ENCODE measurements around the gene SPOCK2. TPM values are rescaled to one million over a fixed set of nuclear protein-coding genes. Genes with fewer than 3 reads are reported as not detected.

Gene SPOCK2
- total and polyA plus RNA-seq, 7 experiments from 2014 or later = 200 to 543 (median 336) TPM

GRCh38 chr10:72015841-72016240 is 72.5 kb downstream of the SPOCK2 start:
- no peak for DNase-seq
- ATAC-seq = no peak
- Mint-ChIP-seq H3K9me3 (peaks cover 0 to 2% (median 0%) of the 10 kb centered on the region in 11 donors), H3K27me3 (peaks cover 0 to 7% (median 4%) of the 10 kb centered on the region in 5 donors), H3K36me3 (no peaks in the 10 kb centered on the region), H3K4me1 (no peaks in the 10 kb centered on the region), H3K27ac (no peak overlapping the region), H3K4me3 (no peak overlapping the region)
- Histone ChIP-seq H3K36me3 (ENCODE audit: control insufficient read depth in 2 of 3, insufficient read depth in 3 of 3, low read length in 3 of 3) (no peaks in the 10 kb centered on the region), H3K4me1 (ENCODE audit: control insufficient read depth in 2 of 2, insufficient read depth in 2 of 2, low read length in 2 of 2) (no peaks in the 10 kb centered on the region), H3K9me3 (ENCODE audit: control insufficient read depth in 2 of 3, low read length in 3 of 3) (no peaks in the 10 kb centered on the region), H3K27ac (ENCODE audit: low read depth, low read length) (no peak overlapping the region), H3K27me3 (ENCODE audit: control insufficient read depth in 2 of 2, insufficient read depth in 2 of 2, low read length in 2 of 2) (no peaks in the 10 kb centered on the region), H3K4me3 (ENCODE audit: low read length) (no peak overlapping the region)
- POLR2A ChIA-PET = no interaction called here
- CTCF ChIA-PET = no interaction called here
- intact Hi-C loops (cut with micrococcal nuclease) = no loop called here

DNA sequence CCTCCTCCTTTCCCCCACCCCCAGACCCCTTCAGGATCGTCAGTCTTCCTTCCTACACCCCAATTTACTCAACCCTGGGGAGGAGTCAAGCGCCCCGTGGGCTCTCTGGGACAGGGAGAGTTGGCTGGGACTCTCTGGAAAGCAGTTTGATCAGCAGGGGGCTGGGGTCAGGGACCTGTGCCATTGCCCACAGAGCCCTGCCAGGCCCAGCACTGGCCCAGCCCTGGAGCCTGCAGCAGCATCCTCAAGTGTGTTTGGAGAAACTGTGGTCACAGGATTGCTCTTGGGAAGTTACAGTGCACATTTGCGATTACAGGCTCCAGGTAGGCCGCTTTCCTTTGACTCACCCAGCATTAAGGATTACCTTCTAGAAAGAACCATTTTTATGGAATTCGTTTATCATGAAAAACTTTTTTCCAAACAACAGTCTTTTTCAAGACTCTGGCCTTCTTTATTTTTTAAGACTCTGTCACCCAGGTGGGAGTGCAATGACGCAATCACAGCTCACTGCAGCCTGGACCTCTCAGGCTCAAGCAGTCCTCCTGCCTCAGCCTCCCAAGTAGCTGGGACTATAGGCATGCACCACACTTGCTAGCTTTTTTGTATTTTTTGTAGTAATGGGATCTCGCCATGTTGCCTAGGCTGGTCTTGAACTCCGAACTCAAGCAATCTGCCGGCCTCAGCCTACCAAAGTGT is 73.4 kb downstream of the SPOCK2 start:
- H3K4me3 Mint-ChIP-seq = no peak overlapping the region
- H3K36me3 ChIP-seq (ENCODE audit: control insufficient read depth in 2 of 3, insufficient read depth in 3 of 3, low read length in 3 of 3) = no peaks in the 10 kb centered on the region
- DNase-seq (no peak), ATAC-seq (no peak)
- peaks cover 0 to 1% (median 0%) of the 10 kb centered on the region in 11 donors for H3K9me3 Mint-ChIP-seq
- H3K4me3 ChIP-seq (ENCODE audit: low read length) = no peak overlapping the region
- H3K27me3 ChIP-seq (ENCODE audit: control insufficient read depth in 2 of 2, insufficient read depth in 2 of 2, low read length in 2 of 2) = no peaks in the 10 kb centered on the region
- no peaks in the 10 kb centered on the region for H3K9me3 ChIP-seq (ENCODE audit: control insufficient read depth in 2 of 3, low read length in 3 of 3)
- ChIA-PET CTCF (no interaction called here), POLR2A (no interaction called here)
- H3K27me3 Mint-ChIP-seq = peaks cover 0 to 7% (median 4%) of the 10 kb centered on the region in 5 donors
- no peak overlapping the region for H3K27ac ChIP-seq (ENCODE audit: low read depth, low read length)
- H3K4me1 ChIP-seq (ENCODE audit: control insufficient read depth in 2 of 2, insufficient read depth in 2 of 2, low read length in 2 of 2) = no peaks in the 10 kb centered on the region
- H3K4me1 Mint-ChIP-seq = no peaks in the 10 kb centered on the region
- intact Hi-C loops (cut with micrococcal nuclease) = no loop called here
- H3K36me3 Mint-ChIP-seq = no peaks in the 10 kb centered on the region
- H3K27ac Mint-ChIP-seq = no peak overlapping the region

- Histone ChIP-seq H3K27ac (ENCODE audit: low read depth, low read length) (no peak overlapping the region), H3K9me3 (ENCODE audit: control insufficient read depth in 2 of 3, low read length in 3 of 3) (no peaks in the 10 kb centered on the region), H3K27me3 (ENCODE audit: control insufficient read depth in 2 of 2, insufficient read depth in 2 of 2, low read length in 2 of 2) (no peaks in the 10 kb centered on the region), H3K4me1 (ENCODE audit: control insufficient read depth in 2 of 2, insufficient read depth in 2 of 2, low read length in 2 of 2) (no peaks in the 10 kb centered on the region), H3K36me3 (ENCODE audit: control insufficient read depth in 2 of 3, insufficient read depth in 3 of 3, low read length in 3 of 3) (no peaks in the 10 kb centered on the region), H3K4me3 (ENCODE audit: low read length) (no peak overlapping the region)
- Mint-ChIP-seq H3K27ac (no peak overlapping the region), H3K36me3 (no peaks in the 10 kb centered on the region), H3K27me3 (peaks cover 0 to 7% (median 4%) of the 10 kb centered on the region in 5 donors), H3K4me3 (no peak overlapping the region), H3K9me3 (peaks cover 0 to 1% (median 0%) of the 10 kb centered on the region in 11 donors), H3K4me1 (no peaks in the 10 kb centered on the region)
- ATAC-seq (no peak), DNase-seq (no peak)
- POLR2A ChIA-PET = no interaction called here
- intact Hi-C loops (cut with micrococcal nuclease) = no loop called here
- CTCF ChIA-PET = no interaction called here
These were observed 74.2 kb downstream of the SPOCK2 start for GRCh38 chr10:72014197-72014596.

GRCh38 chr10:72013202-72013945 is 75.0 kb downstream of the SPOCK2 start:
- CTCF ChIA-PET = no interaction called here
- POLR2A ChIA-PET = no interaction called here

GRCh38 chr10:72012796-72013195 is 75.6 kb downstream of the SPOCK2 start:
- H3K36me3 ChIP-seq (ENCODE audit: control insufficient read depth in 2 of 3, insufficient read depth in 3 of 3, low read length in 3 of 3) = no peaks in the 10 kb centered on the region
- CTCF ChIA-PET = no interaction called here

More at GRCh38 chr10:72013202-72013945, 75.0 kb downstream of the SPOCK2 start:
- no peaks in the 10 kb centered on the region for H3K27me3 ChIP-seq (ENCODE audit: control insufficient read depth in 2 of 2, insufficient read depth in 2 of 2, low read length in 2 of 2)
- no peaks in the 10 kb centered on the region for H3K36me3 ChIP-seq (ENCODE audit: control insufficient read depth in 2 of 3, insufficient read depth in 3 of 3, low read length in 3 of 3)
- no peaks in the 10 kb centered on the region for H3K4me1 ChIP-seq (ENCODE audit: control insufficient read depth in 2 of 2, insufficient read depth in 2 of 2, low read length in 2 of 2)
- H3K27me3 Mint-ChIP-seq = peaks cover 0 to 5% (median 2%) of the 10 kb centered on the region in 5 donors
- H3K9me3 ChIP-seq (ENCODE audit: control insufficient read depth in 2 of 3, low read length in 3 of 3) = no peaks in the 10 kb centered on the region
- no peaks in the 10 kb centered on the region for H3K36me3 Mint-ChIP-seq
- H3K4me1 Mint-ChIP-seq = no peaks in the 10 kb centered on the region
- H3K27ac Mint-ChIP-seq = no peak overlapping the region
- no peak overlapping the region for H3K4me3 Mint-ChIP-seq
- intact Hi-C loops (cut with micrococcal nuclease) = no loop called here
- no peak overlapping the region for H3K4me3 ChIP-seq (ENCODE audit: low read length)
- no peaks in the 10 kb centered on the region for H3K9me3 Mint-ChIP-seq
- H3K27ac ChIP-seq (ENCODE audit: low read depth, low read length) = no peak overlapping the region
- ATAC-seq (no peak), DNase-seq (no peak)

DNA sequence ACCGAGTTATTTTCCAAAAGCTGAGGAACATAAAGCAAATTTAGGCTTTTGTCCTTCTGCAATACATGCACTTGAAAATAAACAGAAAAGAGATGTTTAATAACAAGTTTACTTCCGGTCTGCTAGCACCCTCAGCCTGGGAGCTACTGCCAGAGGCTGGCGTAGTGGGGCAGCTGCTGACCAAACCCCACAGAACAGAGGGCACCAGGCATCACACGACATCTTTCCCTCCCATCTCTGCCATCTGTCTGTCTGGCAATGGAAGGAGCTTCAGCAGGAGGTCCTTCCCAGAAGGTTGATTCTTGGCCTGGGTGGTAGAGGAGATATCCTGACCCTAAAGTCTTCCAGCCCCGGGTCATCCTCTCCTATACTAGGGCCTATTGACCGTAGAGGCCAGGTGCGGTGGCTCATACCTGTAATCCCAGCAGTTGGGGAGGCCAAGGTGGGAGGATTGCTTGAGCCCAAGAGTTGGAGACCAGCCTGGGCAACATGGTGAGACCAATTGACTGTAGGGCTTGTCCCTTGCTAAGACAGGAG is 76.3 kb downstream of the SPOCK2 start:
- ATAC-seq (no peak), DNase-seq (no peak)
- H3K36me3 ChIP-seq (ENCODE audit: control insufficient read depth in 2 of 3, insufficient read depth in 3 of 3, low read length in 3 of 3) = no peaks in the 10 kb centered on the region
- Mint-ChIP-seq H3K9me3 (no peaks in the 10 kb centered on the region), H3K4me1 (no peaks in the 10 kb centered on the region), H3K27me3 (no peaks in the 10 kb centered on the region), H3K27ac (no peak overlapping the region), H3K4me3 (no peak overlapping the region), H3K36me3 (no peaks in the 10 kb centered on the region)
- ChIA-PET CTCF (no interaction called here), POLR2A (interaction anchor here (0.7 kb wide), 1 partner anchor 65 kb away, joined by 3 read pairs; no protein-coding TSS in a partner anchor)
- intact Hi-C loops (cut with micrococcal nuclease) = no loop called here
- no peaks in the 10 kb centered on the region for H3K9me3 ChIP-seq (ENCODE audit: control insufficient read depth in 2 of 3, low read length in 3 of 3)
- H3K27ac ChIP-seq (ENCODE audit: low read depth, low read length) = no peak overlapping the region
- no peaks in the 10 kb centered on the region for H3K4me1 ChIP-seq (ENCODE audit: control insufficient read depth in 2 of 2, insufficient read depth in 2 of 2, low read length in 2 of 2)
- no peak overlapping the region for H3K4me3 ChIP-seq (ENCODE audit: low read length)
- H3K27me3 ChIP-seq (ENCODE audit: control insufficient read depth in 2 of 2, insufficient read depth in 2 of 2, low read length in 2 of 2) = no peaks in the 10 kb centered on the region

More at GRCh38 chr10:72012796-72013195, 75.6 kb downstream of the SPOCK2 start:
- intact Hi-C loops (cut with micrococcal nuclease) = no loop called here
- Mint-ChIP-seq H3K27ac (no peak overlapping the region), H3K9me3 (no peaks in the 10 kb centered on the region), H3K4me3 (no peak overlapping the region), H3K36me3 (no peaks in the 10 kb centered on the region), H3K4me1 (no peaks in the 10 kb centered on the region), H3K27me3 (no peaks in the 10 kb centered on the region)
- Histone ChIP-seq H3K27ac (ENCODE audit: low read depth, low read length) (no peak overlapping the region), H3K4me1 (ENCODE audit: control insufficient read depth in 2 of 2, insufficient read depth in 2 of 2, low read length in 2 of 2) (no peaks in the 10 kb centered on the region), H3K27me3 (ENCODE audit: control insufficient read depth in 2 of 2, insufficient read depth in 2 of 2, low read length in 2 of 2) (no peaks in the 10 kb centered on the region), H3K4me3 (ENCODE audit: low read length) (no peak overlapping the region), H3K9me3 (ENCODE audit: control insufficient read depth in 2 of 3, low read length in 3 of 3) (no peaks in the 10 kb centered on the region)
- ATAC-seq (no peak), DNase-seq (no peak)
- POLR2A ChIA-PET = no interaction called here

Measured in naive thymus-derived CD4-positive, alpha-beta T cell (primary cell).